Endodermal cell (in vitro differentiated cells): ENCODE measurements around the gene SDC4. TPM values are rescaled to one million over a fixed set of nuclear protein-coding genes. Genes with fewer than 3 reads are reported as not detected.
A peak's percentile ranks its signal among the peaks of the same experiment; 100 is the strongest.

Experiments
- DNase-seq: peaks from one replicate; pipeline ENCODE4 v3.0.0-alpha.2; 2017
- H3K27ac ChIP-seq: 2 replicates; pipeline ENCODE4 v1.5.1; 2013; ENCODE audit warnings: mild to moderate bottlenecking, low read depth, low read length, moderate library complexity
- H3K27me3 ChIP-seq: 2 replicates; pipeline ENCODE4 v1.6.1; 2013; ENCODE audit warnings: mild to moderate bottlenecking, low read length, moderate library complexity; ENCODE audit not compliant: insufficient read depth, control insufficient read depth, poor library complexity, severe bottlenecking
- H3K36me3 ChIP-seq: 2 replicates; pipeline ENCODE4 v1.7.0; 2013; ENCODE audit warnings: mild to moderate bottlenecking, low read length, moderate library complexity; ENCODE audit not compliant: control insufficient read depth, insufficient read depth
- H3K4me1 ChIP-seq: one replicate; pipeline ENCODE4 v1.7.0; 2013; ENCODE audit warnings: low read length; ENCODE audit not compliant: control insufficient read depth, insufficient read depth
- H3K4me3 ChIP-seq: 2 replicates; pipeline ENCODE4 v1.5.1; 2013; ENCODE audit warnings: mild to moderate bottlenecking, low read length, moderate library complexity
- H3K9ac ChIP-seq: 2 replicates; pipeline ENCODE4 v1.6.1; 2013; ENCODE audit warnings: mild to moderate bottlenecking, low read length, moderate library complexity; ENCODE audit not compliant: poor library complexity, severe bottlenecking; ENCODE audit errors: extremely low read depth
- H3K9me3 ChIP-seq: 2 replicates; pipeline ENCODE4 v1.6.1; 2013; ENCODE audit warnings: mild to moderate bottlenecking, low read length, moderate library complexity; ENCODE audit not compliant: control insufficient read depth
- H3K27ac Mint-ChIP-seq: 2 replicates; pipeline ENCODE4 v1.8.0; 2020; ENCODE audit warnings: mixed read lengths
- H3K27me3 Mint-ChIP-seq: 2 replicates; pipeline ENCODE4 v1.8.0; 2021; ENCODE audit warnings: mild to moderate bottlenecking, mixed read lengths; ENCODE audit not compliant: insufficient read depth
- H3K36me3 Mint-ChIP-seq: 2 replicates; pipeline ENCODE4 v1.8.0; 2020; ENCODE audit warnings: low read depth, mixed read lengths
- H3K4me1 Mint-ChIP-seq: 2 replicates; pipeline ENCODE4 v1.8.0; 2020; ENCODE audit warnings: mixed read lengths
- H3K4me3 Mint-ChIP-seq: 2 replicates; pipeline ENCODE4 v1.8.0; 2020; ENCODE audit warnings: mild to moderate bottlenecking, moderate library complexity, mixed read lengths
- H3K9me3 Mint-ChIP-seq: 2 replicates; pipeline ENCODE4 v1.8.0; 2020; ENCODE audit warnings: mild to moderate bottlenecking, mixed read lengths
- CTCF ChIP-seq: fragments of 200-600 bp; sonication (generic); conservative IDR thresholded peaks from 2 replicates; pipeline ENCODE4 v1.5.0; 2021; ENCODE audit warnings: antibody characterized with exemption, mild to moderate bottlenecking
- WGBS, 2 experiments: methylation state at CpG; one replicate each; pipeline versions ENCODE4 v1.1.5 to v1.1.7; 2013; ENCODE audit warnings: missing lambda C conversion rate in 2 of 2, mixed read lengths in 1 of 2; ENCODE audit not compliant: insufficient coverage in 1 of 2, insufficient read length in 1 of 2; 5-methylcytosine and 5-hydroxymethylcytosine counted together
- total RNA-seq, 2 donors: library from RNA; stranded (reverse); fragmentation: NEBNext Ultra II Directional in 1 of 2; extraction: Animal tissue kit (Norgen Biotek cat#: 25700) in 1 of 2; gene quantifications; 2 replicates in 1 of 2; 3 replicates in 1 of 2; pipeline ENCODE4 v1.2.1, GENCODE V29; 2021

Gene SDC4
- total RNA-seq, 2 donors from 2014 or later: 78.0 to 118 TPM

GRCh38 chr20:45325371-45325770, 22.9 kb downstream of the SDC4 start:
- no peak overlapping the region for H3K27ac Mint-ChIP-seq

DNA sequence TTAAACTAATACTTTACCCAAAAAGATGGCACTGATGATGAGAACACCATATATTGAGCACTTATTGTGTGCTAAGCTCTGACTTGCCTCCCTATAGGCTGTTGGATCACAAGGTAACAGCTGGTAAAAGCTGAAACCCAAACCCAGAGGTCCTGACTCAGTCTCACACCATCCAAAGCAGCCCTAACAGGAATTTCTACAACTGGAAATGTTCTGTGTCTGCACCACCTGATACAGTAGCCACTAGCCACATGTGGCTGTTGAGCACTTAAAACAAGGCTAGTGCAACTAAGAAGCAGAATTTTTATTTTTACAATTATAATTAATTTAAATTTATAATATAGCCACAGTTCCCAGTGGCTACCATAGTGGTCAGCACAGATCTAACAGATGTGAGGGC, 24.5 kb downstream of the SDC4 start:
- no peak for TF ChIP-seq CTCF
- Histone ChIP-seq H3K27ac (no peak overlapping the region), H3K4me3 (no peak overlapping the region), H3K9me3 (no peaks in the 10 kb centered on the region), H3K36me3 (peaks cover 32% of the 10 kb centered on the region), H3K9ac (no peak overlapping the region), H3K4me1 (no peaks in the 10 kb centered on the region), H3K27me3 (no peaks in the 10 kb centered on the region)
- Mint-ChIP-seq H3K27ac (no peak overlapping the region), H3K4me1 (peaks cover 9% of the 10 kb centered on the region), H3K4me3 (no peak overlapping the region), H3K36me3 (peaks cover 22% of the 10 kb centered on the region), H3K27me3 (no peaks in the 10 kb centered on the region), H3K9me3 (no peaks in the 10 kb centered on the region)
- DNase-seq: no peak

More at GRCh38 chr20:45325371-45325770, 22.9 kb downstream of the SDC4 start:
- WGBS, 2 experiments: 81 to 93% methylated on average over 2 to 6 of the region's 6 CpGs
- no peak for TF ChIP-seq CTCF
- H3K4me3 Mint-ChIP-seq: no peak overlapping the region
- Histone ChIP-seq H3K27me3 (no peaks in the 10 kb centered on the region), H3K9me3 (no peaks in the 10 kb centered on the region), H3K4me3 (no peak overlapping the region), H3K9ac (no peak overlapping the region), H3K27ac (peak overlapping the region; percentile 32), H3K36me3 (peaks cover 48% of the 10 kb centered on the region), H3K4me1 (no peaks in the 10 kb centered on the region)
- H3K36me3 Mint-ChIP-seq: peaks cover 34% of the 10 kb centered on the region
- no peaks in the 10 kb centered on the region for H3K27me3 Mint-ChIP-seq
- H3K9me3 Mint-ChIP-seq: no peaks in the 10 kb centered on the region
- no peak for DNase-seq
- peaks cover 9% of the 10 kb centered on the region for H3K4me1 Mint-ChIP-seq

DNA sequence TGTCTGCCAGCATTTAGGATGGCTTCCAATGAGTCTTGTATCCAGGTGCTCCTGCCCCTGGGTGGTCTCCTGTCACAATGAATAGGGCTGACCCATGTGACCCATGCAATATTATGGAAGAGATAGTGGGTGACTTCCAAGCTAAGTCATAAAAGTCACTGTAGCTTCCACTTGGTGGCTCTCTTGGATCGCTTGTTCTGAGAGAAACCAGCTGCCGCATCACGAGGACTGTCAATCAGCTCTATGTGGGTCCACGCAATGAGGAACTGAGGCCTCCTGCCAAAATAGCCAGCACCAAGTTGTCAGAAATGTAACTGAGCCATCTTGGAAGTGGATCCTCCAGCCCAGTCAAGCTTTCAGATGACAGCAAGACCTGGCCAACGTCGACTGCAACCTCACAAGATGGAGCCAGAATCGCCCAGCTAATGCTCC, 25.3 kb downstream of the SDC4 start:
- no peaks in the 10 kb centered on the region for H3K27me3 Mint-ChIP-seq
- peak; percentile 56 for TF ChIP-seq CTCF
- no peaks in the 10 kb centered on the region for H3K9me3 Mint-ChIP-seq
- WGBS, 2 experiments: 75 to 77% methylated on average over 4 to 7 of the region's 7 CpGs
- H3K4me1 Mint-ChIP-seq: peaks cover 9% of the 10 kb centered on the region
- no peaks in the 10 kb centered on the region for H3K9me3 ChIP-seq
- no peak overlapping the region for H3K27ac Mint-ChIP-seq
- peaks cover 15% of the 10 kb centered on the region for H3K36me3 Mint-ChIP-seq
- peaks cover 24% of the 10 kb centered on the region for H3K36me3 ChIP-seq
- no peak overlapping the region for H3K27ac ChIP-seq
- no peak overlapping the region for H3K4me3 ChIP-seq
- no peak overlapping the region for H3K9ac ChIP-seq
- H3K27me3 ChIP-seq: no peaks in the 10 kb centered on the region
- no peak overlapping the region for H3K4me3 Mint-ChIP-seq
- DNase-seq: no peak
- H3K4me1 ChIP-seq: no peaks in the 10 kb centered on the region
